ENCODE data around the gene PRKACG. TPM values are rescaled to one million over a fixed set of nuclear protein-coding genes. Genes with fewer than 3 reads are reported as not detected.
A peak's percentile ranks its signal among the peaks of the same experiment; 100 is the strongest.

PRKACG gene
- total RNA-seq, 1 donor from 2014 or later = not detected

- Histone ChIP-seq H3K27me3 (ENCODE audit: low read depth) (no peaks in the 10 kb centered on the region), H3K9me3 (no peaks in the 10 kb centered on the region), H3K36me3 (no peaks in the 10 kb centered on the region), H3K4me1 (peaks cover 13% of the 10 kb centered on the region), H3K27ac (no peak overlapping the region), H3K4me3 (no peak overlapping the region)
- DNase-seq (no peak), ATAC-seq (no peak)
- TF ChIP-seq CTCF (IDR thresholded peaks at IDR 0.05) = no peak
- intact Hi-C loops (cut with DNase I) = no loop called here
These were observed 10.9 kb downstream of the PRKACG start for GRCh38 chr9:69003051-69003450.

GRCh38 chr9:69001921-69002320 is 12.0 kb downstream of the PRKACG start:
- Histone ChIP-seq H3K27me3 (ENCODE audit: low read depth) (no peaks in the 10 kb centered on the region), H3K4me3 (no peak overlapping the region), H3K9me3 (no peaks in the 10 kb centered on the region), H3K27ac (no peak overlapping the region), H3K36me3 (no peaks in the 10 kb centered on the region), H3K4me1 (peaks cover 13% of the 10 kb centered on the region)
- ATAC-seq (no peak), DNase-seq (no peak)
- TF ChIP-seq CTCF (IDR thresholded peaks at IDR 0.05) = no peak
- intact Hi-C loops (cut with DNase I) = no loop called here

DNA sequence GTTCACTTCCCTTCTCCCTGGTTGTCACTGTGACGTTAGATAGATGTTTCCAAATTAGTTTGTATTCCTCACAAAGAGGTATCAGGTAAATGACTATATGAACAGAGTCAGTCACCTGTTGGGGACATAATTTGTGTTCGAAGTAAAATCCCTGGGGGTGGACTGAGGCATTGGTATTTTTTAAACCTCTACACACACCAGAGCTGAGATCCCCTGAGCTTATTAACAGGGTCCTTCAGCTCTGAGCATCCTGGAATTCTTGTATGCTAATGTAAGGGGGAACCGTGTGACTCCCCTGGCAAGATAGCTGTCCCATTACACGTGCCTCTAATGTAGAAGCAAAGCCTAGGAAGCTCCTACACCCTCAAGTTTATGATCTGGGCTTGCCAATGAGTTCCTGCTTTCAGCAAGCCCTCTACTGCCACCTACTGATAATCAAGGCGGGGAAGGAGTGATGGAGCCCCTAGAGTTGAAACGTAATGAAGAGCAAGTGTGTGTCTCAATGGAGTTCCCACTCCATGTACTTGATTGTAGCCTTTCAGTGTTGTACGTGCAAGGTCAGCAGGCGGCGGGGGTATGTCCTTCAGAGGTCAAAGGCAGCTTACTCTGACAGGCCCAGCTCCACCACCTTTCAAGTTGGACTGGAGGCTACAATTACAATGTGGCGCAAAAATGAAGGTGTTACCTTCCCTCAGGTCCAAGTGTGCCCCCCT is 14.4 kb downstream of the PRKACG start:
- Histone ChIP-seq H3K27me3 (ENCODE audit: low read depth) (no peaks in the 10 kb centered on the region), H3K9me3 (no peaks in the 10 kb centered on the region), H3K4me3 (no peak overlapping the region), H3K4me1 (peaks cover 17% of the 10 kb centered on the region), H3K36me3 (no peaks in the 10 kb centered on the region), H3K27ac (peak overlapping the region; percentile 21)
- peak; percentile 82 for TF ChIP-seq CTCF (IDR thresholded peaks at IDR 0.05)
- ATAC-seq (peak; percentile 87 to 90), DNase-seq (peak; percentile 46)
- intact Hi-C loops (cut with DNase I) = no loop called here

DNA sequence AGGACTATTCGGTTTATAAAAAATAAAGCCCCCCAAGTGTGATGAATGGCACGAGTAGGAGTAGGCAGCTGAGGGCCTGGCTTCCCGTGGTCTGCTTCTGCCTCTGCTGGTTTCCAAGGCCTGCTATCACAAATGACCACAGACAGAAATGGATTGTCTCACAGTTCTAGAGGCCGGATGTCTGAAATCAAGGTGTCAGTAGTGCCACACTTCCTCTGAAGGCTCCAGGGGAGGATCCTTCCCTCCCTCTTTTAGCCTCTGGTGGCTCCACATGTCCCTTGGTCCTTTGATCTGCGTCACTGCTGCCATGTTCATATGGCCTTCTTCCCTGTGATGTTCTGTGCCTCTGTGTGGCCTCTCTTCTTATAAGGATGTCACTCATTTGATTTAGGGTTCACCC is 15.1 kb downstream of the PRKACG start:
- no peak for TF ChIP-seq CTCF (IDR thresholded peaks at IDR 0.05)
- H3K4me3 ChIP-seq = no peak overlapping the region
- peaks cover 17% of the 10 kb centered on the region for H3K4me1 ChIP-seq
- no peaks in the 10 kb centered on the region for H3K36me3 ChIP-seq
- H3K27me3 ChIP-seq (ENCODE audit: low read depth) = no peaks in the 10 kb centered on the region
- no peak for DNase-seq
- H3K27ac ChIP-seq = peak overlapping the region; percentile 21
- ATAC-seq = peak in 1 of 2 donors; percentile 15
- no peaks in the 10 kb centered on the region for H3K9me3 ChIP-seq
- intact Hi-C loops (cut with DNase I) = no loop called here

GRCh38 chr9:68998385-68998784 is 15.5 kb downstream of the PRKACG start:
- no peaks in the 10 kb centered on the region for H3K36me3 ChIP-seq
- no peak for TF ChIP-seq CTCF (IDR thresholded peaks at IDR 0.05)
- intact Hi-C loops (cut with DNase I) = no loop called here
- H3K4me3 ChIP-seq = no peak overlapping the region
- H3K27me3 ChIP-seq (ENCODE audit: low read depth) = no peaks in the 10 kb centered on the region
- peak overlapping the region; percentile 21 for H3K27ac ChIP-seq
- H3K9me3 ChIP-seq = no peaks in the 10 kb centered on the region
- DNase-seq = no peak
- peaks cover 17% of the 10 kb centered on the region for H3K4me1 ChIP-seq
- no peak for ATAC-seq

All from lower lobe of right lung (tissue), 2 donors.